H1 (cell line): ENCODE data around the gene PPP6R1. TPM values are rescaled to one million over a fixed set of nuclear protein-coding genes. Genes with fewer than 3 reads are reported as not detected.
A peak's percentile ranks its signal among the peaks of the same experiment; 100 is the strongest.

Experiments
- POLR2AphosphoS5 ChIP-seq: IDR thresholded peaks from 2 replicates; pipeline ENCODE4 v1.6.1; 2011; ENCODE audit warnings: low read depth, low read length
- SIN3A ChIP-seq, 2 experiments: IDR thresholded peaks in 1 of 2; conservative IDR thresholded peaks in 1 of 2; 2 replicates each; pipeline ENCODE4 v1.6.1; 2011 to 2012; ENCODE audit warnings: low read length in 2 of 2, improper control_type of control experiment in 1 of 2, low read depth in 1 of 2, mild to moderate bottlenecking in 1 of 2
- SUZ12 ChIP-seq: fragments of 200-600 bp; sonication (generic); IDR thresholded peaks from 2 replicates; pipeline ENCODE4 v1.6.1; 2012; ENCODE audit warnings: mild to moderate bottlenecking, inconsistent platforms, low read length, moderate library complexity, mixed read lengths
- polyA plus RNA-seq, 7 experiments: library from polyadenylated mRNA; depleted of rRNA in 3 of 7; stranded (reverse) in 5 of 7; unstranded in 2 of 7; fragments of >200 nt in 5 of 7; fragments of 200-250 nt in 2 of 7; gene quantifications; 1 replicate in 5 of 7; 2 replicates in 1 of 7; 4 replicates in 1 of 7; pipeline versions ENCODE4 v1.2.1 to v1.2.3, GENCODE V29; 2011 to 2013; ENCODE audit warnings: missing spikeins in 2 of 7, mixed read lengths in 2 of 7
- total RNA-seq: library from RNA; stranded (reverse); fragmentation: NEBNext Ultra II Directional; extraction: Animal tissue kit (Norgen Biotek cat#: 25700); gene quantifications from 2 replicates; pipeline ENCODE4 v1.2.1, GENCODE V29; 2021
- TF ChIP-seq, protein P1 (sequence below): fragments of 300-600 bp; sonication (generic); IDR thresholded peaks from 2 replicates; pipeline ENCODE4 v1.7.1; 2012; ENCODE audit warnings: low read length, moderate library complexity, mild to moderate bottlenecking, inconsistent platforms; ENCODE audit not compliant: insufficient replicate concordance
- TF ChIP-seq, protein P2 (sequence below): IDR thresholded peaks from 2 replicates; pipeline ENCODE4 v1.6.1; 2012; ENCODE audit warnings: inconsistent platforms
- TF ChIP-seq, protein P3 (sequence below): IDR thresholded peaks from 2 replicates; pipeline ENCODE4 v1.6.1; 2011; ENCODE audit warnings: low read depth, mild to moderate bottlenecking, low read length; ENCODE audit not compliant: insufficient read depth

Gene PPP6R1
- total and polyA plus RNA-seq, 2 of the 8 experiments (the other 6 are each of a cell fraction or from before 2014, with no cell fraction given): 36.4 to 74.4 TPM

DNA sequence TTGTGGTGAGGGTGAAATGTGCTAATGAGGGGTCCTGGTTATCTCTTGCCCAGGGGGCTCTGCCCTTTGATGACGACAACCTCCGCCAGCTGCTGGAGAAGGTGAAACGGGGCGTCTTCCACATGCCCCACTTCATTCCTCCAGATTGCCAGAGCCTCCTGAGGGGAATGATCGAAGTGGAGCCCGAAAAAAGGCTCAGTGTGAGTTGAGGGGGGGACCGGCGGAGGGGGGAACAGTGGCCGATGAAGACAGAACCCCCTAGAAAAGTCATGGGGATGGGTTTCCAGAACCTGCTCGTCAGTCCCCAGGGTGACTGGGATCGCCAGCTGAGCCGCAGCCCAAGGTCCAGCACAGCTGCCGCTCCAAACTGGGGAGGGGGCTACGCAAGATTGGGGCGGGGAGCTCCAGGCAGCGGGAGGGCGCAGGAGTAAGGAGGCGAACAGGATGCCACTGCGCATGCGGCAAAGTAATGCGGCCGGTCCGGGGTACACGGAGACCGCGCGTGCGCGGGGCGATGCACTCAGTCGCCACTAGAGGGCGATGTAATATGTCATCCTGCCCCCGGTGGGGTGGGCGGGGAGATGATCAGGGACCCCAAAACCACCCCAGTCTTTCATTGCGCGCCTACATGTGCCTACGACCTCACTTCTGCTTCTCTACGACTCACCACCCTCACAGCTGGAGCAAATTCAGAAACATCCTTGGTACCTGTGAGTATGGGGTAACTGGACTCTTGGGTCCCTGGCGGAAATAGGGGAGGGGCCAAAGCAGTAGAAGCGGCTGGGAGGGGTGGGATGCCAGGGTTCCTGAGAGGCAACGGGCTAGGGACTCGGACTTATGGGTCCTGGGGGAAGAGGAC, 42.9 kb upstream of the PPP6R1 start (continued):
- TF ChIP-seq, protein P1, sequence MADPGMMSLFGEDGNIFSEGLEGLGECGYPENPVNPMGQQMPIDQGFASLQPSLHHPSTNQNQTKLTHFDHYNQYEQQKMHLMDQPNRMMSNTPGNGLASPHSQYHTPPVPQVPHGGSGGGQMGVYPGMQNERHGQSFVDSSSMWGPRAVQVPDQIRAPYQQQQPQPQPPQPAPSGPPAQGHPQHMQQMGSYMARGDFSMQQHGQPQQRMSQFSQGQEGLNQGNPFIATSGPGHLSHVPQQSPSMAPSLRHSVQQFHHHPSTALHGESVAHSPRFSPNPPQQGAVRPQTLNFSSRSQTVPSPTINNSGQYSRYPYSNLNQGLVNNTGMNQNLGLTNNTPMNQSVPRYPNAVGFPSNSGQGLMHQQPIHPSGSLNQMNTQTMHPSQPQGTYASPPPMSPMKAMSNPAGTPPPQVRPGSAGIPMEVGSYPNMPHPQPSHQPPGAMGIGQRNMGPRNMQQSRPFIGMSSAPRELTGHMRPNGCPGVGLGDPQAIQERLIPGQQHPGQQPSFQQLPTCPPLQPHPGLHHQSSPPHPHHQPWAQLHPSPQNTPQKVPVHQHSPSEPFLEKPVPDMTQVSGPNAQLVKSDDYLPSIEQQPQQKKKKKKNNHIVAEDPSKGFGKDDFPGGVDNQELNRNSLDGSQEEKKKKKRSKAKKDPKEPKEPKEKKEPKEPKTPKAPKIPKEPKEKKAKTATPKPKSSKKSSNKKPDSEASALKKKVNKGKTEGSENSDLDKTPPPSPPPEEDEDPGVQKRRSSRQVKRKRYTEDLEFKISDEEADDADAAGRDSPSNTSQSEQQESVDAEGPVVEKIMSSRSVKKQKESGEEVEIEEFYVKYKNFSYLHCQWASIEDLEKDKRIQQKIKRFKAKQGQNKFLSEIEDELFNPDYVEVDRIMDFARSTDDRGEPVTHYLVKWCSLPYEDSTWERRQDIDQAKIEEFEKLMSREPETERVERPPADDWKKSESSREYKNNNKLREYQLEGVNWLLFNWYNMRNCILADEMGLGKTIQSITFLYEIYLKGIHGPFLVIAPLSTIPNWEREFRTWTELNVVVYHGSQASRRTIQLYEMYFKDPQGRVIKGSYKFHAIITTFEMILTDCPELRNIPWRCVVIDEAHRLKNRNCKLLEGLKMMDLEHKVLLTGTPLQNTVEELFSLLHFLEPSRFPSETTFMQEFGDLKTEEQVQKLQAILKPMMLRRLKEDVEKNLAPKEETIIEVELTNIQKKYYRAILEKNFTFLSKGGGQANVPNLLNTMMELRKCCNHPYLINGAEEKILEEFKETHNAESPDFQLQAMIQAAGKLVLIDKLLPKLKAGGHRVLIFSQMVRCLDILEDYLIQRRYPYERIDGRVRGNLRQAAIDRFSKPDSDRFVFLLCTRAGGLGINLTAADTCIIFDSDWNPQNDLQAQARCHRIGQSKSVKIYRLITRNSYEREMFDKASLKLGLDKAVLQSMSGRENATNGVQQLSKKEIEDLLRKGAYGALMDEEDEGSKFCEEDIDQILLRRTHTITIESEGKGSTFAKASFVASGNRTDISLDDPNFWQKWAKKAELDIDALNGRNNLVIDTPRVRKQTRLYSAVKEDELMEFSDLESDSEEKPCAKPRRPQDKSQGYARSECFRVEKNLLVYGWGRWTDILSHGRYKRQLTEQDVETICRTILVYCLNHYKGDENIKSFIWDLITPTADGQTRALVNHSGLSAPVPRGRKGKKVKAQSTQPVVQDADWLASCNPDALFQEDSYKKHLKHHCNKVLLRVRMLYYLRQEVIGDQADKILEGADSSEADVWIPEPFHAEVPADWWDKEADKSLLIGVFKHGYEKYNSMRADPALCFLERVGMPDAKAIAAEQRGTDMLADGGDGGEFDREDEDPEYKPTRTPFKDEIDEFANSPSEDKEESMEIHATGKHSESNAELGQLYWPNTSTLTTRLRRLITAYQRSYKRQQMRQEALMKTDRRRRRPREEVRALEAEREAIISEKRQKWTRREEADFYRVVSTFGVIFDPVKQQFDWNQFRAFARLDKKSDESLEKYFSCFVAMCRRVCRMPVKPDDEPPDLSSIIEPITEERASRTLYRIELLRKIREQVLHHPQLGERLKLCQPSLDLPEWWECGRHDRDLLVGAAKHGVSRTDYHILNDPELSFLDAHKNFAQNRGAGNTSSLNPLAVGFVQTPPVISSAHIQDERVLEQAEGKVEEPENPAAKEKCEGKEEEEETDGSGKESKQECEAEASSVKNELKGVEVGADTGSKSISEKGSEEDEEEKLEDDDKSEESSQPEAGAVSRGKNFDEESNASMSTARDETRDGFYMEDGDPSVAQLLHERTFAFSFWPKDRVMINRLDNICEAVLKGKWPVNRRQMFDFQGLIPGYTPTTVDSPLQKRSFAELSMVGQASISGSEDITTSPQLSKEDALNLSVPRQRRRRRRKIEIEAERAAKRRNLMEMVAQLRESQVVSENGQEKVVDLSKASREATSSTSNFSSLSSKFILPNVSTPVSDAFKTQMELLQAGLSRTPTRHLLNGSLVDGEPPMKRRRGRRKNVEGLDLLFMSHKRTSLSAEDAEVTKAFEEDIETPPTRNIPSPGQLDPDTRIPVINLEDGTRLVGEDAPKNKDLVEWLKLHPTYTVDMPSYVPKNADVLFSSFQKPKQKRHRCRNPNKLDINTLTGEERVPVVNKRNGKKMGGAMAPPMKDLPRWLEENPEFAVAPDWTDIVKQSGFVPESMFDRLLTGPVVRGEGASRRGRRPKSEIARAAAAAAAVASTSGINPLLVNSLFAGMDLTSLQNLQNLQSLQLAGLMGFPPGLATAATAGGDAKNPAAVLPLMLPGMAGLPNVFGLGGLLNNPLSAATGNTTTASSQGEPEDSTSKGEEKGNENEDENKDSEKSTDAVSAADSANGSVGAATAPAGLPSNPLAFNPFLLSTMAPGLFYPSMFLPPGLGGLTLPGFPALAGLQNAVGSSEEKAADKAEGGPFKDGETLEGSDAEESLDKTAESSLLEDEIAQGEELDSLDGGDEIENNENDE: no peak
- TF ChIP-seq POLR2AphosphoS5: peak; percentile 48; the same call in 1 of the 2 replicates
- TF ChIP-seq SUZ12: no peak
- TF ChIP-seq, protein P2, sequence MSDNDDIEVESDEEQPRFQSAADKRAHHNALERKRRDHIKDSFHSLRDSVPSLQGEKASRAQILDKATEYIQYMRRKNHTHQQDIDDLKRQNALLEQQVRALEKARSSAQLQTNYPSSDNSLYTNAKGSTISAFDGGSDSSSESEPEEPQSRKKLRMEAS: peak; percentile 57
- 0 out of 4 replicates have a peak, but pooled peaks have one; percentile 41 to 50 for TF ChIP-seq SIN3A (conservative IDR thresholded peaks at IDR 0.05 in 1 of 2, IDR thresholded peaks at IDR 0.05 in 1 of 2; ENCODE audit: low read depth in 1 of 2, low read length in 2 of 2)
- TF ChIP-seq, protein P3, sequence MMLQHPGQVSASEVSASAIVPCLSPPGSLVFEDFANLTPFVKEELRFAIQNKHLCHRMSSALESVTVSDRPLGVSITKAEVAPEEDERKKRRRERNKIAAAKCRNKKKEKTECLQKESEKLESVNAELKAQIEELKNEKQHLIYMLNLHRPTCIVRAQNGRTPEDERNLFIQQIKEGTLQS: no peak
